Esophagus squamous epithelium (tissue), 4 donors: ENCODE results near the gene OBSCN.

ENCODE experiments used
- POLR2A ChIP-seq, 4 donors: fragments of 450-650 bp; IDR thresholded peaks; one replicate each; pipeline ENCODE4 v1.6.1; 2017; ENCODE audit warnings: antibody characterized with exemption in 4 of 4, mild to moderate bottlenecking in 4 of 4, moderate library complexity in 3 of 4
- TF ChIP-seq, protein P1 (sequence below), 6 experiments: fragments of 450-650 bp in 4 of 6; fragments of 200-600 bp in 2 of 6; sonication (generic) in 2 of 6; IDR thresholded peaks; one replicate each; pipeline ENCODE4 v1.5.1; 2016 to 2019; ENCODE audit warnings: antibody characterized with exemption in 6 of 6, mild to moderate bottlenecking in 4 of 6, moderate library complexity in 4 of 6

DNA sequence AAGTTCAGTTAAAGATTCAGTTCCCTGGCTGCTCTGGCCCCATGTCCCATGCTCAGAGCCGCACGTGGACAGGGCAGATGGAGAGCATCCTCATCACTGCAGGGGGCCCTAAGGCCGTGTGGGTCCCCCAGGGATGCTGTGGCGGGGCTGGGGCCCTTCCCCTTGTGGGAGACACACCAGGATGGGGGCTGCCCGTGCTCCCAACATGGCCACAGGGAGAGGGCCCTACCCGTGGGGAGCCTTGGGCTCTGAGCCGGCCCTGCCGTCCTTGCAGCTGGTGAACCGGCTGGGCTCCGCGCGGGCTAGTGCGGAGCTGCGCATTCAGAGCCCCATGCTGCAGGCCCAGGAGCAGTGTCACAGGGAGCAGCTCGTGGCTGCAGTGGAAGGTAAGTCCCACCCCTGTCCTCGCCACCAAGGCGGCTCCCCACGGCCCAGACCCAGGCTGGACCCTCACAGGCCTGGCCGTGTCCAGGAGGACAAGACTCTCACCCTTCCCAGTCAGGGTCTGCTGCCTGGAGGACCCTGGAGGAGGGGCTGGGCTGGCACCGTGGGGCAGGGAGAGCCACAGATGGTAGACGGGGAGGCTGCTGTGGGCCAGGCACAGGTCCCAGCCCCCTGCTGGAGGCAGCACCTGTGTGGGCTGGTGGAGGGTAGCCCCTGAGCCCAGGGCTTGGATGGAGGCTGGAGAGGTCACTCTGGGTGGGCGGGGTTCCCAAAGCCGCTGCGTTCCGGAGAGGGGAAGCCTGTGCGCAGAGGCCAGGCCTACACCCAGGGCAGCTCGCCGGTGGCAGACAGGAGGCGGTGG, 145.0 kb downstream of the OBSCN start:
- TF ChIP-seq, protein P1, sequence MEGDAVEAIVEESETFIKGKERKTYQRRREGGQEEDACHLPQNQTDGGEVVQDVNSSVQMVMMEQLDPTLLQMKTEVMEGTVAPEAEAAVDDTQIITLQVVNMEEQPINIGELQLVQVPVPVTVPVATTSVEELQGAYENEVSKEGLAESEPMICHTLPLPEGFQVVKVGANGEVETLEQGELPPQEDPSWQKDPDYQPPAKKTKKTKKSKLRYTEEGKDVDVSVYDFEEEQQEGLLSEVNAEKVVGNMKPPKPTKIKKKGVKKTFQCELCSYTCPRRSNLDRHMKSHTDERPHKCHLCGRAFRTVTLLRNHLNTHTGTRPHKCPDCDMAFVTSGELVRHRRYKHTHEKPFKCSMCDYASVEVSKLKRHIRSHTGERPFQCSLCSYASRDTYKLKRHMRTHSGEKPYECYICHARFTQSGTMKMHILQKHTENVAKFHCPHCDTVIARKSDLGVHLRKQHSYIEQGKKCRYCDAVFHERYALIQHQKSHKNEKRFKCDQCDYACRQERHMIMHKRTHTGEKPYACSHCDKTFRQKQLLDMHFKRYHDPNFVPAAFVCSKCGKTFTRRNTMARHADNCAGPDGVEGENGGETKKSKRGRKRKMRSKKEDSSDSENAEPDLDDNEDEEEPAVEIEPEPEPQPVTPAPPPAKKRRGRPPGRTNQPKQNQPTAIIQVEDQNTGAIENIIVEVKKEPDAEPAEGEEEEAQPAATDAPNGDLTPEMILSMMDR (IDR thresholded peaks at IDR 0.05) = no peak
- TF ChIP-seq POLR2A (IDR thresholded peaks at IDR 0.05) = no peak
